GM19463 (cell line): ENCODE data around the gene SLC4A2.

ENCODE experiments used
- ATAC-seq: cut with Tn5 transposase; IDR thresholded peaks from one replicate; pipeline ENCODE4 v1.9.1; 2021; ENCODE audit warnings: mild to moderate bottlenecking, moderate library complexity; ENCODE audit not compliant: unreplicated experiment

The SLC4A2 gene

GRCh38 chr7:151091431-151091830 lies 32.0 kb downstream of the SLC4A2 start:
- no peak for ATAC-seq

GRCh38 chr7:151091988-151092387 lies 32.6 kb downstream of the SLC4A2 start:
- ATAC-seq = no peak

- no peak for ATAC-seq
These were observed 34.4 kb downstream of the SLC4A2 start for GRCh38 chr7:151093748-151094147.

- no peak for ATAC-seq
These were observed 35.3 kb downstream of the SLC4A2 start for GRCh38 chr7:151094675-151095074.

- ATAC-seq = no peak
These were observed 35.9 kb downstream of the SLC4A2 start for GRCh38 chr7:151095123-151095797.

GRCh38 chr7:151095828-151096475 lies 36.6 kb downstream of the SLC4A2 start:
- ATAC-seq = no peak

GRCh38 chr7:151099486-151100211 lies 40.3 kb downstream of the SLC4A2 start:
- ATAC-seq = no peak

GRCh38 chr7:151100921-151101320 lies 41.5 kb downstream of the SLC4A2 start:
- no peak for ATAC-seq

- ATAC-seq = no peak
These were observed 42.4 kb downstream of the SLC4A2 start for GRCh38 chr7:151101621-151102396.

- no peak for ATAC-seq
These were observed 43.6 kb downstream of the SLC4A2 start for GRCh38 chr7:151102991-151103390.

GRCh38 chr7:151103973-151104372 lies 44.6 kb downstream of the SLC4A2 start:
- ATAC-seq = no peak

- ATAC-seq = no peak
These were observed 45.2 kb downstream of the SLC4A2 start for GRCh38 chr7:151104411-151105235.

- ATAC-seq = no peak
These were observed 48.5 kb downstream of the SLC4A2 start for GRCh38 chr7:151107882-151108281.

GRCh38 chr7:151109094-151110048 lies 50.0 kb downstream of the SLC4A2 start:
- ATAC-seq = no peak

- ATAC-seq = no peak
These were observed 51.0 kb downstream of the SLC4A2 start for GRCh38 chr7:151110236-151110940.

GRCh38 chr7:151110941-151111645 lies 51.7 kb downstream of the SLC4A2 start:
- peak; percentile 89 for ATAC-seq

GRCh38 chr7:151113344-151114150 lies 54.2 kb downstream of the SLC4A2 start:
- no peak for ATAC-seq
